ENCODE results near the gene SMG6.
"Not testable (repeated sequence)": the region's sequence is repeated elsewhere in the genome, so short reads cannot be mapped to it uniquely, and the experiment has no call there.

The SMG6 gene

GRCh38 chr17:2259769-2260536 is 43.6 kb downstream of the SMG6 start:
- DNase-seq: no peak

GRCh38 chr17:2258830-2259229 is 44.8 kb downstream of the SMG6 start:
- DNase-seq: not testable (repeated sequence)

- DNase-seq: no peak
These were observed 49.7 kb downstream of the SMG6 start for GRCh38 chr17:2253768-2254406.

- DNase-seq: no peak
These were observed 50.2 kb downstream of the SMG6 start for GRCh38 chr17:2253362-2253761.

- DNase-seq: no peak
These were observed 52.5 kb downstream of the SMG6 start for GRCh38 chr17:2251098-2251497.

DNA sequence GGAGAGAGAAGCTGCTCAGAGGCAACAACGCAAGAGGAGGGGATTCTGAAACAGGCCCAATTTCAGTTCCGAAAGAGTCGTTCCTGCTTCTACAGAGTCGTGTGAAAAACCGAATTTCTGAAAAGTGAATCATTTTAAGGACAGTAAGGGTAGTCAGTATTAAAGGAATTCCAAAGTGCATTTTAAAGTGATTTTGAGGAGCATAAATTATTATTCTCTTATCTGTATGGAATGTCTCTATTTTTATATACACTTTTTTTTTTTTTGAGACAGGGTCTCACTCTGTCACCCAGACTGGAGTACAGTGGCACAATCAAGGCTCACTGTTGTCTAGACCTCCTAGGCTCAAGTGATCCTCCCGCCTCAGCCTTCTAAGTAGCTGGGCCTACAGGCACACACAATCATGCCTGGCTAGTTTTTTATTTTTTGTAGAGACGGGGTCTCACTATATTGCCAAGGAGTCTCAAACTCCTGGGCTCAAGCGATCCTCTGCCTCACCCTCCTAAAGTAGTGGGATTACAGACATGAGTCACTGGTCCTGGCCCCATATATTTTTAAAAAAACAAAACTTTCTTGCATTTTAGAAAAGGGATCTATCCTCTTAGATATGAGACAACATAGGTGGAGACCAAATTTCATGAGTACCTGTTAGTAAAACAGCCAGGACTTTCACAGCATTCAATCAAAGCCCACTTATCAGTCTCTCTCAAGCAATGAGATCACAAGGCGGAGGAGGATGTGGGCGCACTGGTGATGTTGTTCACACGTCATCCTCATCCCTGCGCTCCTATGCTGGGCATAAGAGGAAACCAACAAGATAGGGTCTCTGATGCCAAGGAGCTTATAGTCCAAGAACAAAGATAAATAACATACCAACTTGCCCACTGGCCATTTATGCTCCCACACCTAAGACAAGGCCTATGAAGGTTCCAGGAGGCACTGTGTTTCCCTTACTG is 53.2 kb downstream of the SMG6 start:
- no peak for DNase-seq

DNA sequence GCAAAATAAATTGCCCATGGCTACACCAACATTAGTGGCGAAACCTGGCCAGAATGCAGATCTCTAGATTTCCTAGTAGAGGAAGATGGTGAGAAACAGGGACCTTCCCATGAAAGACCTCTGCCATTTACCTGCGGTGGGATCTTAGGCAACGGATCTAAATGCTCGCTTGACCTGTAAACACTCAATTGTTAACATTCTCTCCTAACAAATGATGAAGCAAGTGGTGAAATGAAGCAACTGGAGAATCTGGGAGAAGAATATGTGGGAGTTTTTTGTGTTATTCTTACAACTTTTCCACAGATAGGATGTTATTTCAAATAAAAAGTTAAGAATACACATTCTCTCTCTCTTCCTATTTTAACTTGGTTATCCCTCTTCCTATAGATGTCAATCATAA is 56.6 kb downstream of the SMG6 start:
- no peak for DNase-seq

- DNase-seq: no peak
These were observed 58.8 kb downstream of the SMG6 start for GRCh38 chr17:2244545-2245525.

GRCh38 chr17:2243953-2244352 is 59.6 kb downstream of the SMG6 start:
- DNase-seq: no peak

DNA sequence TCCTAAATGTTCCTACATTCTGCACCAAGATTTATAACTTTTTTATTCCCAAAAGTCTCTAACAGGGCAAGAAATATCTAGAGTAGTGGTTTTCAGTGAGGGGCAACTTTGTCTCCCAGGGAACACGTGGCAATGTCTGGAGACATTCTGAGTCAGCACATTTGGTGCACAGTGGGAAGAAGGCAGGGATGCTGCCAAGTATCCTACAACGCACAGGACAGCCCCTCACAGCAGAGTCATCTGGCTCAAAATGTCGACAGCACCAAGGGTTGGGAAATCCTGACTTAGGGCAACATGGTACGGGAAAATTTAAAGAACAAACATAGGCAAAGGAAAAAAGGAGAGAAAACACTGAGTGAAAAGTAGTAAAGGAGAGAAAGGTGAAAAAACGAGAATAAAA is 61.8 kb downstream of the SMG6 start:
- DNase-seq: no peak

GRCh38 chr17:2240541-2240940 is 63.0 kb downstream of the SMG6 start:
- no peak for DNase-seq

- no peak for DNase-seq
These were observed 63.6 kb downstream of the SMG6 start for GRCh38 chr17:2239882-2240430.

GRCh38 chr17:2239170-2239551 is 64.4 kb downstream of the SMG6 start:
- no peak for DNase-seq

DNA sequence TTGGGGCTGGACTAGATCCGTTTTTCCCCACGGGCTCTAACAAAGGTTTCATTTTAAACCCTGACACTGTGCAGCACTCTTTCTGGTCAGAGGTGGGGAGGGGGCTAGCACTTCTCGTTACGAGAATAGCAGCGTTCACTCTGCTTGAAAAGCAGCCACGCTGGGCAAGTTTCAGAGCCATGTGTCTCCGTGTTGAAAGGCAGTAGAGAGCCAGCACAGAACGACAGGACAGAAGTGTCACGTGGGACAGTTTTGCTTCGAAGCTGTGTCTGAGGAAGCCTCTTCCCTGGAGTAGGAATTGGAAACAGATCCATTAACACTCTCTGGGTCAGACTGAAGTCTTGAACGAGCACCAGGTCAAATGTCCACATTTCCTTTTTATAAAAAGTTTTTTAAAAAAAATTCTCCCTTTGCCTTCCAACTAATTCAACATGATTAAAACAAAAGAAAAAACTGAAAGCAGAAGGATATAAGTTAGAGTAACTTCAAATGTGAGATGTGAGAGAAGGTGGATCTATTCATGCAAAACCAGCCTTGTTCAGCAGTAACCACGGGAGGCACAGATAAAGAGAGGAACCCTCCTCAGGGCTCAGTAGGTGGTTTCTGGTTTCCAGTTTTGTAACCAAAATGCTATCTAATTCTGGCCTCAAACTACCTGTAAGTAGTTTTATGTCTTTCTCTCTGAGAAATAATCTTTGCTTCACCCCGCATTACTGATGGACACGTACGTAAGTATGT is 65.0 kb downstream of the SMG6 start:
- no peak for DNase-seq

DNA sequence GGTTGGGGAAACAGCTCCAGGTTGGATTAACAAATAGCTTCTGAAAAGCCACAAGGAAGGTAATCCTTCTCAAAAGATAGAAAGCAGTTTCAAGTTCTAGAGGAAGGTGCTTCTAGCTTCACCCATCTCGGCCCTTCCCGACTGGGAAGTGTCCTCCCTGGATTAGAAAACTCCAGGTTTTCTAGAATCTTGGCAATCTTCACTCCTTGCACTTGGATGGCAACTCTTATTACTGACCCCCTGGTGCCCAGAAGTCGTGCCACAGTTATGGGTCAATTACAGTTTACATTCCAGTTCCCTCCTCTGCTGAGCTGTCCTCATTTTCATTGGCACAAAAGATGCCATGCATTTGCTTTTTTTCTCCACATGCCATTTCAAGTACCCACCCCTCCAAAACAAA is 65.6 kb downstream of the SMG6 start:
- DNase-seq: no peak

DNA sequence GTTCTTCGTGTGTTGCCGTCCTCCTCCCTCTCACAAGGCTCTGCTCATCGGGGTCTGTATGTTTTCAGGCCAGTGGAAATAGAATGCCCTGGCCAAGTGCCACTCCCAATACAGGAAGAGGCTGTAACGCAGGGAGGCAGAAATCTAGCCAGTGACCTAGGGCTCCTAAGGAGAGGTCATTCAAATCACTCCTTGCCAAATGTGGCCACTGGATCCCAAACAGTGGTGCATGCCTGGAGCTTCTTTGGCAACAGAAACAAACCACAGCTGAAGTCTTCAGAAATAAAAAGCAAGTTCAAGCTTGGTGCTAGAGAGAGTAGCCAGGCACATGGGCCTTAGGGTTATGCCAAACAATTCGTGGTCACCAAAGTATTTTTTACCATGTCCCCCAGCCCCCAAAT is 66.1 kb downstream of the SMG6 start:
- DNase-seq: no peak

DNA sequence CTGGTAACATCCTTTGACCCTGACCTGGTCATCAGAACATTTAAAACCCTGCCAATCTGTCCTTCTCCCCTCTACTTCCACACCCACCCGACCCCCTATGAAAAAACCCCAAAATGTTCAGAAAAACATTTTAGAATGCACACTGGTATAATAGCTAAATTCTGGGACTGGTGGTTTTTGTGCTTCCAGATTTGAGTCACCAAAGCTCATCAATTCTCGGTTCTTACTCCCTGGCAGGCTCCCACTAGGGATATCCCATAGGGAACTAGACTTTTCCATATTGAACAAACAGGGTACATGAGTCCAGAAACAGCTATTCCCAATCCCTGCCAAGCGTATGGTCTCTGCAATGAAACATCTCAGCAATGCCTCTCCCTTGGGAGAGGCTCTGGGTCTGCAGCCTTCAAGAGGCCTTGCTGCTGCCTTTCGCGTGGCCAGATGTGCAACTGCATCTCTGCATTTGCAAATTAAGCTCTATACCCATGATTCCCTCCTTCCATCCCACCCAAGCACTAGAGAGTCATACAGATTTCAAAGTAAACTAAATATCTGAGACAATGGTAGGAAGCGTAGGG is 67.7 kb downstream of the SMG6 start:
- no peak for DNase-seq

DNA sequence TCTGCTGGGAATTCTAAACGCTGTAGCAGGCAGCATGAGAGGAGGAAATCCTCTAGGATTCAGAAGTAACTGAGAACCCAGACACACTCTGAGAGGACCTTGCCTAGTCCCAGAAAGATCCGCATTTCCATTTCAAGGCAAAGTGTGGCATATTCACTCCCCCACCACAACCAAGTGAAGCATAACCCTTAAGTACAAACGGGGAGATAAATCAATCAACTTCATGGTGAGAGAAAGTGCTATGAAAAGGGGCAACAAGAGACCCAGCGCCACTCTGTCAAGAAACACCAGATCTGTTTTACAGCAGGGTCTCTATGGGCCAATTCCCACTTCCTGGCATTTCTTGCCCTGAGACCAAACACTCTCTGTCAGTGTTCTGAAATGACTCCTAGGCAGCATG is 68.3 kb downstream of the SMG6 start:
- DNase-seq: no peak

DNA sequence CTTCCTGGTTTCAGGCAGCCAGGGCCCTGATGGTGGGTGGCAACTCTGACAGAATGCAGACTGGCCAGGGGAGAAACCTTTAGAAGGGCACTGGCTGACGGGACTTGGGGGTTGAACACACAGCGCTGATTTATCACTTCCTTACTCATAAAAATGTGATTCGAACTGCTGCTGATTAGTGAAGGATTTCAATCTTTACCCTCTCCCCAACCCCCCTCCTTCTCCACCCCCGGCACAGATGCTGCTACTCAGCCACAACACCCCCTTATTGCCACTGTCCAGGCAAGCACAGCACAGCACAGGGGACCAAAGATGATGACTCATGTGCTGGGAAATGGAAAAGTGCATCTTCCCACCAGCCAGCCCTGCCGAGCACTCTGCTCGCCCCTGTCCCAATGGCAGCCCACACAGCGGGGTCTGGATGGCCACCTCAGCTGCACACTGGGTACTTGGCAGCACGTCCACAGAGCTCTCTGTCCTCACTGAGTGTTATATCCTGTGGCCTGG is 70.1 kb downstream of the SMG6 start:
- DNase-seq: no peak

DNA sequence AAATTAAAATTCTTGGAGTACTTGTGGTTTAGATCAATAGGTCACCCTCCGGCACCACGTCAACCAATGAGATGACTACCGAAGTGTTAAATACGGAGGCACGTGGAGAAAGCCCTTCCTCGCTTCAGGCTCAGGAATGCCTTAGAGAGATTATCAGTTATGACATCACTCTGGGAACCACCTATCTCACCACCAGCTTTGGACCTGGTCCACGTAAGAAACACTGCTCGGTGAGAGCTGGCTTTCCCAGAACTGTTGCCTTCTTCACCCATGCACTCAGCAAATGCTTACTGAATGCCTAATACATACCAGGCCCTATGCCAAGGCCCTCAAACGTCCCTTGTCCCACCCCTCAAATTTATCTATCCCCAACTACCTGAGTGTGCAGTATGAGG is 71.3 kb downstream of the SMG6 start:
- no peak for DNase-seq

DNA sequence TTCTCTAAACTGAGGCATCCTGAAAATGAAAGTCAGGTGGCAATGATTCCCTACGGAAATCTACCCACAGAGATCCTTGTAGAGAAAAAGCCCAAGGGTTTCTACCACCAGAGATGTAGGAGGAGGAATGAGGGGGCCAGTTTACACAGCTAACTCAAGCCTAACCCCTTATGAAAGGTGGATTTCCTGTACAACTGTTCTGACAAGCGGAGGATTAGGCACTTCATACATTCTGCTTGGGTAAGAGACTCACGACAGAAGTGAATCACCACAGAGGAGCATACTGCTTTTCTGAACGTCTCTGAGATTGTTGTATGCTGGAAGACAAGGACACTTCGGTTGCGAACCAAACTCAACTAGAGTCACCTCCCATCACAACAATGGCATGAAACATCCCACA is 72.7 kb downstream of the SMG6 start:
- no peak for DNase-seq
